Measurements from ENCODE around the gene TK2. TPM values are rescaled to one million over a fixed set of nuclear protein-coding genes. Genes with fewer than 3 reads are reported as not detected.

TK2 gene
- total RNA-seq, 2 experiments from 2014 or later: 5.4 to 5.8 TPM

- intact Hi-C loops (cut with micrococcal nuclease): no loop called here
- H3K4me1 Mint-ChIP-seq (ENCODE audit: low read depth): peaks cover 18% of the 10 kb centered on the region
- no peak overlapping the region for H3K4me3 Mint-ChIP-seq
- POLR2A ChIA-PET: no interaction called here
- H3K9me3 Mint-ChIP-seq: no peaks in the 10 kb centered on the region
- no peaks in the 10 kb centered on the region for H3K36me3 Mint-ChIP-seq
- DNase-seq: no peak
- H3K27ac Mint-ChIP-seq: no peak overlapping the region
- CTCF ChIA-PET: no interaction called here
- no peaks in the 10 kb centered on the region for H3K27me3 Mint-ChIP-seq
These were observed 6.4 kb downstream of the TK2 start for GRCh38 chr16:66543541-66543940.

- no peak overlapping the region for H3K27ac Mint-ChIP-seq
- no peak overlapping the region for H3K4me3 Mint-ChIP-seq
- H3K4me1 Mint-ChIP-seq (ENCODE audit: low read depth): peaks cover 12% of the 10 kb centered on the region
- DNase-seq: no peak
- no peaks in the 10 kb centered on the region for H3K27me3 Mint-ChIP-seq
- H3K9me3 Mint-ChIP-seq: no peaks in the 10 kb centered on the region
- no peaks in the 10 kb centered on the region for H3K36me3 Mint-ChIP-seq
- intact Hi-C loops (cut with micrococcal nuclease): no loop called here
- CTCF ChIA-PET: no interaction called here
- POLR2A ChIA-PET: no interaction called here
These were observed 7.5 kb downstream of the TK2 start for GRCh38 chr16:66542396-66542795.

- CTCF ChIA-PET: interaction anchor here (0.9 kb wide), 1 partner anchor 16 kb away, joined by 3 read pairs; no protein-coding TSS in a partner anchor
- Mint-ChIP-seq H3K27ac (no peak overlapping the region), H3K27me3 (no peaks in the 10 kb centered on the region), H3K36me3 (no peaks in the 10 kb centered on the region), H3K4me3 (no peak overlapping the region), H3K4me1 (ENCODE audit: low read depth) (peaks cover 12% of the 10 kb centered on the region), H3K9me3 (no peaks in the 10 kb centered on the region)
- intact Hi-C loops (cut with micrococcal nuclease): no loop called here
- POLR2A ChIA-PET: no interaction called here
- no peak for DNase-seq
These were observed 8.2 kb downstream of the TK2 start for GRCh38 chr16:66541388-66542355.

- ChIA-PET POLR2A (no interaction called here), CTCF (interaction anchor here (0.6 kb wide), 1 partner anchor 119 kb away, joined by 4 read pairs; no protein-coding TSS in a partner anchor)
- peaks cover 12% of the 10 kb centered on the region for H3K4me1 Mint-ChIP-seq (ENCODE audit: low read depth)
- H3K27me3 Mint-ChIP-seq: no peaks in the 10 kb centered on the region
- no peak overlapping the region for H3K4me3 Mint-ChIP-seq
- H3K36me3 Mint-ChIP-seq: no peaks in the 10 kb centered on the region
- no peaks in the 10 kb centered on the region for H3K9me3 Mint-ChIP-seq
- no peak for DNase-seq
- H3K27ac Mint-ChIP-seq: peak overlapping the region; percentile 25
- intact Hi-C loops (cut with micrococcal nuclease): no loop called here
These were observed 10.1 kb downstream of the TK2 start for GRCh38 chr16:66539623-66540469.

GRCh38 chr16:66538910-66539309 is 11.0 kb downstream of the TK2 start:
- Mint-ChIP-seq H3K4me3 (no peak overlapping the region), H3K27ac (peak overlapping the region; percentile 3), H3K36me3 (no peaks in the 10 kb centered on the region), H3K9me3 (no peaks in the 10 kb centered on the region), H3K27me3 (no peaks in the 10 kb centered on the region), H3K4me1 (ENCODE audit: low read depth) (peaks cover 12% of the 10 kb centered on the region)
- CTCF ChIA-PET: interaction anchor here (0.6 kb wide), 1 partner anchor 118 kb away, joined by 4 read pairs; no protein-coding TSS in a partner anchor
- intact Hi-C loops (cut with micrococcal nuclease): no loop called here
- POLR2A ChIA-PET: no interaction called here
- no peak for DNase-seq

GRCh38 chr16:66537236-66537635 is 12.7 kb downstream of the TK2 start:
- Mint-ChIP-seq H3K4me3 (no peak overlapping the region), H3K27me3 (no peaks in the 10 kb centered on the region), H3K9me3 (no peaks in the 10 kb centered on the region), H3K27ac (no peak overlapping the region), H3K4me1 (ENCODE audit: low read depth) (peaks cover 12% of the 10 kb centered on the region), H3K36me3 (no peaks in the 10 kb centered on the region)
- DNase-seq: no peak
- intact Hi-C loops (cut with micrococcal nuclease): no loop called here
- POLR2A ChIA-PET: no interaction called here
- CTCF ChIA-PET: no interaction called here

- H3K27me3 Mint-ChIP-seq: no peaks in the 10 kb centered on the region
- ChIA-PET CTCF (no interaction called here), POLR2A (interaction anchor here (0.7 kb wide), 1 partner anchor 354 kb away, joined by 3 read pairs; no protein-coding TSS in a partner anchor)
- H3K4me1 Mint-ChIP-seq (ENCODE audit: low read depth): peaks cover 12% of the 10 kb centered on the region
- H3K9me3 Mint-ChIP-seq: no peaks in the 10 kb centered on the region
- no peaks in the 10 kb centered on the region for H3K36me3 Mint-ChIP-seq
- intact Hi-C loops (cut with micrococcal nuclease): no loop called here
- no peak overlapping the region for H3K27ac Mint-ChIP-seq
- DNase-seq: no peak
- no peak overlapping the region for H3K4me3 Mint-ChIP-seq
These were observed 13.4 kb downstream of the TK2 start for GRCh38 chr16:66536525-66536924.

- H3K4me1 Mint-ChIP-seq (ENCODE audit: low read depth): peaks cover 9% of the 10 kb centered on the region
- DNase-seq: no peak
- H3K36me3 Mint-ChIP-seq: no peaks in the 10 kb centered on the region
- POLR2A ChIA-PET: no interaction called here
- H3K4me3 Mint-ChIP-seq: no peak overlapping the region
- H3K27ac Mint-ChIP-seq: no peak overlapping the region
- no peaks in the 10 kb centered on the region for H3K27me3 Mint-ChIP-seq
- H3K9me3 Mint-ChIP-seq: no peaks in the 10 kb centered on the region
- CTCF ChIA-PET: no interaction called here
- intact Hi-C loops (cut with micrococcal nuclease): no loop called here
These were observed 15.5 kb downstream of the TK2 start for GRCh38 chr16:66534376-66534799.

- Mint-ChIP-seq H3K4me3 (no peak overlapping the region), H3K27ac (peak overlapping the region; percentile 29), H3K4me1 (ENCODE audit: low read depth) (peaks cover 33% of the 10 kb centered on the region), H3K27me3 (no peaks in the 10 kb centered on the region), H3K36me3 (no peaks in the 10 kb centered on the region), H3K9me3 (no peaks in the 10 kb centered on the region)
- POLR2A ChIA-PET: interaction anchor here (0.8 kb wide), 1 partner anchor 8 kb away, joined by 3 read pairs; no protein-coding TSS in a partner anchor
- DNase-seq: no peak
- CTCF ChIA-PET: interaction anchor here (1.0 kb wide), 1 partner anchor 32 kb away, joined by 3 read pairs; no protein-coding TSS in a partner anchor
- intact Hi-C loops (cut with micrococcal nuclease): no loop called here
These were observed 20.4 kb downstream of the TK2 start for GRCh38 chr16:66529475-66529874.

GRCh38 chr16:66528294-66528693 is 21.6 kb downstream of the TK2 start:
- POLR2A ChIA-PET: no interaction called here
- DNase-seq: no peak
- no peaks in the 10 kb centered on the region for H3K9me3 Mint-ChIP-seq
- no peaks in the 10 kb centered on the region for H3K27me3 Mint-ChIP-seq
- CTCF ChIA-PET: interaction anchor here (1.0 kb wide), 1 partner anchor 20 kb away, joined by 3 read pairs; no protein-coding TSS in a partner anchor
- H3K27ac Mint-ChIP-seq: no peak overlapping the region
- H3K4me1 Mint-ChIP-seq (ENCODE audit: low read depth): peaks cover 45% of the 10 kb centered on the region
- no peak overlapping the region for H3K4me3 Mint-ChIP-seq
- no peaks in the 10 kb centered on the region for H3K36me3 Mint-ChIP-seq
- intact Hi-C loops (cut with micrococcal nuclease): no loop called here

GRCh38 chr16:66525396-66526180 is 24.3 kb downstream of the TK2 start:
- ChIA-PET POLR2A (interaction anchor here (0.6 to 1.4 kb wide), 3 partner anchors 9 to 78 kb away, joined by 3 to 5 read pairs (median 3); partner anchors contain the start of gene CKLF), CTCF (interaction anchor here (1.4 to 2.7 kb wide), 4 partner anchors 10 to 83 kb away, joined by 3 to 12 read pairs (median 6); no protein-coding TSS in a partner anchor)
- Mint-ChIP-seq H3K36me3 (no peaks in the 10 kb centered on the region), H3K4me1 (ENCODE audit: low read depth) (peaks cover 72% of the 10 kb centered on the region), H3K9me3 (no peaks in the 10 kb centered on the region), H3K27ac (peak overlapping the region; percentile 4), H3K4me3 (no peak overlapping the region), H3K27me3 (no peaks in the 10 kb centered on the region)
- intact Hi-C loops (cut with micrococcal nuclease): loop anchor here (2.0 kb wide), 1 partner anchor 77 kb away; no protein-coding TSS in a partner anchor
- DNase-seq: no peak

Measured in activated CD4-positive, alpha-beta memory T cell treated with anti-CD3 and anti-CD28 coated beads for 36 hours (primary cell).